GM21360 (cell line): ENCODE data around the gene CSF1.
"Not testable (repeated sequence)": the region's sequence is repeated elsewhere in the genome, so short reads cannot be mapped to it uniquely, and the experiment has no call there.

Experiments
- ATAC-seq: cut with Tn5 transposase; IDR thresholded peaks from one replicate; pipeline ENCODE4 v1.9.1; 2021; ENCODE audit warnings: mild to moderate bottlenecking, moderate library complexity; ENCODE audit not compliant: unreplicated experiment

Gene CSF1, protein sequence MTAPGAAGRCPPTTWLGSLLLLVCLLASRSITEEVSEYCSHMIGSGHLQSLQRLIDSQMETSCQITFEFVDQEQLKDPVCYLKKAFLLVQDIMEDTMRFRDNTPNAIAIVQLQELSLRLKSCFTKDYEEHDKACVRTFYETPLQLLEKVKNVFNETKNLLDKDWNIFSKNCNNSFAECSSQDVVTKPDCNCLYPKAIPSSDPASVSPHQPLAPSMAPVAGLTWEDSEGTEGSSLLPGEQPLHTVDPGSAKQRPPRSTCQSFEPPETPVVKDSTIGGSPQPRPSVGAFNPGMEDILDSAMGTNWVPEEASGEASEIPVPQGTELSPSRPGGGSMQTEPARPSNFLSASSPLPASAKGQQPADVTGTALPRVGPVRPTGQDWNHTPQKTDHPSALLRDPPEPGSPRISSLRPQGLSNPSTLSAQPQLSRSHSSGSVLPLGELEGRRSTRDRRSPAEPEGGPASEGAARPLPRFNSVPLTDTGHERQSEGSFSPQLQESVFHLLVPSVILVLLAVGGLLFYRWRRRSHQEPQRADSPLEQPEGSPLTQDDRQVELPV

DNA sequence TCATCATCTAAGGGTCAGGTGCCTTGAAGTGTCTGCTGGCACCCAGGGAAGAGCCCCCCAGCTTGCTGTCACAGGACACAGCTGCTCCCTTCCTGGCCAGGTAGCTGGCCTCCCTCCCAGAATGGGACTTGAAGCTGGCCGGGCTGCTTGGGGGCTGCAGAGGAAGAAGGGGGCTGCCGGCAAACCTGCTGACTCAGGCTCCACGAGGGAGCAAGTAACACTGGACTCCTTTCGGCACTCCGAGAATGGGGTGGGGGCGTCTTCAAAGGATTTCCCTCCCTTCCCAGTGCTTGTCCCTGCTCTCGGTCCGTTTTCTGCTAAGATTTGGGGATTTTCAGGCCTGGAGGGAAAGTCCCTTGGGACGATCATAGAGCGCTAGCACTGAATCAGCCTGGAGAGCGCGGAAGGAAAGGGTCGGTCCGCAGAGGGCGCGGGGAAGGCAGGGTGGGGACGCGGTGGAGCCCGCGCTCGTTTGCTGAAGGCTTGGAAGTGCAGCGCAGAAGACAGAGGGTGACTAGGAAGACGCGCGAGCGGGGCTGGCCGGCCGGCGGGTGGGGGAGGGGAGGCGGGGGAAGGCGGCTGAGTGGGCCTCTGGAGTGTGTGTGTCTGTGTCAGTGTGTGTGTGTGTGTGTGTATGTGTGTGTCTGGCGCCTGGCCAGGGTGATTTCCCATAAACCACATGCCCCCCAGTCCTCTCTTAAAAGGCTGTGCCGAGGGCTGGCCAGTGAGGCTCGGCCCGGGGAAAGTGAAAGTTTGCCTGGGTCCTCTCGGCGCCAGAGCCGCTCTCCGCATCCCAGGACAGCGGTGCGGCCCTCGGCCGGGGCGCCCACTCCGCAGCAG, at the start of gene CSF1:
CSF1 (plus strand) TSS at position 727 of the 840 bp plus-strand sequence. CDS start 175 bp downstream, outside the sequence.
- ATAC-seq, result no peak

DNA sequence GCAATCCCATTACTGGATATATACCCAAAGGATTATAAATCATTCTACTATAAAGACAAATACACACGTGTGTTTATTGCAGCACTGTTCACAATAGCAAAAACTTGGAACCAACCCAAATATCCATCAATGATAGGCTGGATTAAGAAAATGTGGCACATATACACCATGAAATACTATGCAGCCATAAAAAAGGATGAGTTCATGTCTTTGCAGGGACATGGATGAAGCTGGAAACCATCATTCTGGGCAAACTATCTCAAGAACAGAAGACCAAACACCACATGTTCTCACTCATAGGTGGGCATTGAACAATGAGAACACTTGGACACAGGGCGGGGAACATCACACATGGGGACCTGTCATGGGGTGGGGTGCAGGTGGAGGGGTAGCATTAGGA, 49.0 kb upstream of the CSF1 start:
- not testable (repeated sequence) for ATAC-seq

DNA sequence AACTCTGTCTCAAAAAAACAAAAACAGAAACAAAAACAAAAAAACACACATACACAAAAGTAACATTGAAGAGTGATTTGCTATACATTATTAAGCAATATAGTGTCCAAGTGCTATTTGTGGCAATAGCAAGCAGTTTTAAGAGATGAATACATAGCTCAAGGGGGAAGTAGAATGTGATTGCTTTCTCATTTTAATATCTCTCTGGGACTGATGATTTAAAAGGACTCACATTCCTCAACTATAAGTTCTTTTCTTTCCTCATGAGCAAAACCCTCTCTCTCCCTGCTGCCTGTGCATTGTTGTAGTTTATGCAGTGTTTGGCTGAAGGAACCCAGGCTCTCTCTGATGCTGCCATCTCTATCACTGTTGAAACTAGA, 47.0 kb upstream of the CSF1 start:
- ATAC-seq, result no peak

DNA sequence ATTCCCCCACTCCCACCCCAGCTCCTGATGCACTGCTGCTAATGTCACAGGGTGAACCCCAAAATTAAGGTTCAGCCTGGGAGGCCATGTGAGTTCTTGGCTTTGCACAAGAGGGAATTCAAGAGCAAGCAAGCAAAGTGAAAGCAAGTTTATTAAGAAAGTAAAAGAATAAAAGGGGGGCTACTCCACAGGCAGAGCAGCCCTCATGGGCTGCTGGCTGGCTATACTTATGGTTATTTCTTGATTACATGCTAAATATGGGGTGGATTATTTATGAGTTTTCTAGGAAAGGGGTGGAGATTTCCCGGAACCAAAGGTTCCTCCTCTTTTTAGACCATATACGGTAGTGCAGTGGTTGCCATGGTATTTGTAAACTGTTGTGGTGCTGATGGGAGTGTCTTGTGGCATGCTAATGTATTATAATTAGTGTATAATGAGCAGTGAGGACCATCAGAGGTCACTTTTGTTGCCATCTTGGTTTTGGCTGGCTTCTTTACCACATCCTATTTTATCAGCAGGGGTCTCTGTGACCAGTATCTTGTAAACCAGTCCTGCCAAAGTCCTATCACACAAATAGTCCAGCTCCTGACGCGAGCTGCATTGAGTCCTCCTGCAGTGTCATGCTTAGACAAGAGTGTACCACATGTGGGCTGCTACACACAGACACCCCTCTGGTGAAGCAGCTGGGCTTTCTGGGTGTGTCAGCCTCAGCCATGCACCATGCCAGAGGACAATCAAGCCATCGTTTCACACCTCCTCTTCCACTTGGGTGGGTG, 46.4 kb upstream of the CSF1 start:
- no peak for ATAC-seq

DNA sequence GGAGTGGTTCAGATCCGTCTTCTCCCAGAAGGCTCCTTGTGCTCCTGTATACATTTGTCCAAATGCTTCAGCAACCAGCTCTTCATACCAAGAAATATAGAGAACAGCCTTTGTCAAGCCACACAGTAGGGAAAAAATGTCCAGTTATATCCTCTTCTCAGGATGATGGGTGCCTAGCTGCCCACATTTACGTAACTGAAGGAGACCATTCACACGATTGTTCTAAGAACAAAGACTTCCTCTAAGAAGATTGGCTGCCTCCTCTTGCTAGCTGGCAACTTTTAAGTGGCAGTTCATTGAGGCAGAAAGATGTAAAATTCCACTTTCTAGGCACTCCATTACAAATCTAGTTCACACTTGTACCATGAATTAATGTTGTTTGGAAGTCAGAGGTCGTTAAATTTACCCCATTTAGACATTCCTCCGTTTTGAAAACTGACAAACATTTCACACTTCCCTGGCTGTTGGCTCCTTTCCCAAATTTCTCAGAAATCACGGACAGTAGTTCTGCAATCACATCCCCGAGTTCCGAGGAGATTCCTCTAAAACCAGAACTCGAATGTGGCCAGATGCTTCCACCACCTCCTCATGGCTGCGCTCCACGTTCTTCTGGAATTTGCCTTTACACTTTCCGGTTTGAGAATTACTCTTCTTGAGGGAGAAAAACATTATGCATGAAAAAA, 45.6 kb upstream of the CSF1 start:
- ATAC-seq, result no peak

DNA sequence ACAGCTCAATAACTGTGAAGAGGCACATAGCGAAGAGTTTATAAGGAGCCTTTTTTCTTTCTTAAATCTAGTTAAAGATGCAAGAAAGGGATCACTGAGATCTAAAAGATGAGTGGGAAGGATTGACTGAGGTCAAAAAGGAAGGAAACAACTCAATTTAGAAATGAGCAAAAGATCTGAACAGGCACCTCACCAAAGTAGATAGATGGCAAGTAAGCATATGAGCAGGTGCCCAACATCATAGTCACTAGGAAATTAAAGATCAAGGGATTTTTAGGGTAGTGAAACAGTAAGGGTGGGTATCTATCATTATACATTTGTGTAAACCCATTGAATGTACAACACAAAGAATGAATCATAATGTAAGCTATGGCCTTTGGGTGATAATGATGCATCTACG, 44.6 kb upstream of the CSF1 start:
- no peak for ATAC-seq

DNA sequence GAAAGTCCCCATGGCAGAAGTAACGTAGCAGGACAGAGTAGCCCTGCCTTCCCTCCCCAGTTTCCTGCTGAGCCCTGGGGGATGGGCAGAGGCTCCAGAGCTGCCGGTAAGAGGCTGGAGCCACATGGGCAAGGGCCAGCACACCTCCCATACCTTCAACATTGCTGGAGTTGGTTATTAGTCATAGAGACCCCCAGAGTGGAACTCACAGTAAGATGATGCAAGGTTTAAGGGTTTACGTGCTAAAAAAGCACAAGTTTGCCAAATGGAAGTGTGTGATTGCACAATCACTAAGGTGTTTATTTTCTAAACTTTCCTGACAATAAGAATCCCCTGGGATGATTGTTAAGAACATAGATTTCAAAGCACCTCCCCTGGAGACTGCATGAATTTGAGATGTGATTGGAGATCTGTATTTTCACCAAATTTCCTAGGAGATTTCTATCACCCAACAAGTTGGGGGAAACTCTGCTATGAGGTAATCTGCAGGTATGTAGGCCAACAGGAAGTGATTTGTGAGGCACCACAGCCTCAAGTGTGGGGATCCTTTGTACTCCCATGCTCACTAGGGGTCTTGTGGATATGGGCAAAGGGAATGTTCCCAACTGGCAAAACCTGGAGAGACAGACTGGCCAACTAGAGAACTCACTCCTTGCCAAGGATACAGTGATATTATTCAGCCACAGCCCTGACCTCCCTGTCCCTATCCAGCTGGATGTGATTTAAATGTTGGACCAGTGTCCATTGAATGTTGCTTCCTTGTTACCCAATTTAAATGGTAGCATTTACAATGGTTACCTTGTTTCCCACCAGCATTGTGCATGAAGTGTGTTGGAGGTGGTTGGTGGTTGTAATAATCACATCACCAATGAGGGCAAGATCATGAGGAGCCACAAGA, 37.1 kb upstream of the CSF1 start:
- ATAC-seq, result no peak

DNA sequence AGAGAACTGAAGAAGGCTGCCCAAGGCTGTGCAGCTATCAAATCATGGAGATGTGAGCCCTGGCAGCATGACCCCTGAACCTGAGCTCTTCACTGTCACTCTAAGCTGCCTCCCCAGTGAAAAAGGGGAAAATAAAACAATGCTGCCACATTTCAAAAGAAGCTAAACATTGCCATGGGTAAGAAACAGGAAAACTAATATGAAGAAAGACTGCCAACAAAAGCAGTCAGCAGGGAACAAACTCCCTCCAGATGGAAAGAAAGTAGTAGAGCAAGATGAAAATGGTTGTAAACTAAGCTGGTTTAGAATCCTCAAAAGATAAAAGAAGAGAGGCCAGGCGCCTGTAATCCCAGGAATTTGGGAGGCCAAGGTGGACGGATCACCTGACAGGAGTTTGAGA, 36.2 kb upstream of the CSF1 start:
- no peak for ATAC-seq

DNA sequence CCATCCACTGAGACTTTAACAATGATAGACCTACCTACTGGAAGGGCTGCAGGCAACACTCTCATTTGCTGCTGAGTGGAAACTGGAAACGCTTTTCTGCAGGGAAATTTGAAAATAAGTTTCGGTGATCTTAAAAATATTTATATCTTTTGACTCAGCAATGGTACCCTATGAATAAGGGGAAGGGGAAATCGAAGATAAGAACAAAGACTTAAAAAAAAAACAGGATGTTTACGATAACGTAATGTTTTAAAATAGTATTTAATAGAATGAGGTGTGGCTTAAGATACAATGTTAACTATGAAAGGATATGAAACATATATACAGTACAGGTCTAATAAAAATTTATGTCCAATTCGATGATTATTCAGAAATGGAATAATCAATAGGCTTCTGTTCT, 34.8 kb upstream of the CSF1 start:
- no peak for ATAC-seq

DNA sequence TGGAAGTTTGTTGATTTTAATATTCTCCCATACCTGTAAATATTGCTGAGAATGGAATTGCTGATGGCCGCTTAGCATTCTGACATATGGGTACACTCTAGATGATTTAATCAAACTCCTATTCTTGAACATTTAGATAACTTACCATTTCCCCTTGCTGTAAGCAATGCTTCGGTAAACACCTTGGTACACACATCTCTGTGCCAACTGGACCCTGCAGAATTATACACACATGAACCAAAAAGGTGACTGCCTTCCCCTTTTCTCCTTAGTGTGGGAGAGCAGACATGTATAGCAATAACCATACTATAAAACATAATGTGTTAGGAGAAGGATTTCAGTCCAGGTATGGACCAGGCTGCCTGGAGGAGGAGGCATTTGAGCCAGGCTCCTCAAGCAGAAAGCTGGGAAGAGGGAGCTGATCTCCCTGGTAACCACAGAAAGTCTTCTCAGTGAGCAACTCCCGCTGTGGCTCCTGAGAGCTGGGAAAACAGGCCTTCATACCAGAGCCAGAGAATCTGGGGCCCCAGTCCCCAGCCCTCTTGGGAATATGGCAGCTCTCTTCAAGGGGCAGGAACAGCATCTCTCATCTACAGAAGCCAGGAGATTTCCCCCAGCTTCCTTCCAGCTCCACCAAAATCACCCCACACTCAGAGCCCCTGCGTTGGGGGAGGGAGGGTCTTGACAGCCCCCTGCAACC, 33.9 kb upstream of the CSF1 start:
- ATAC-seq, result no peak

DNA sequence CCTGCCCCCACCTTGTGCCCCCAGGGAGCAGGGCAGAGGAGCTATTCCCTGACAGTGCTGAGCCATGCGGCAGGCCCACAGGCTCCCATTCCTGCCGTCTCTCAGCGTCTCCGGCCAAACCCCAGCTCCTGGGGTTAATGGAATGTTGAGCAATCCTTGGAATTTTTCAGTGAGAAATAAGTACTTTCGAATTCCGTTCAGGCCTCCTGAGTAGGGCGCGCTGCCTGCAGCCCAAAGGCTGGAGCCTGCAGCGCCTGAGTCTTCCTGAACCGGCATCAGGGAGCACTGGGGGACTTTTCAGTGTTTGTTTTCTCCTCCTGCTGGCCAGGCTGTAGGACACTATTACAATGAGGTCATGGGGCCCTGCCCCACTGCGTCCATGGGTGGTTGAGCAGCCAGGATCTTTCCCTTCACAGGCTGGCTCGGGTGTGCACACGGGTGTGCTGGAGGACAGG, 33.3 kb upstream of the CSF1 start:
- no peak for ATAC-seq

DNA sequence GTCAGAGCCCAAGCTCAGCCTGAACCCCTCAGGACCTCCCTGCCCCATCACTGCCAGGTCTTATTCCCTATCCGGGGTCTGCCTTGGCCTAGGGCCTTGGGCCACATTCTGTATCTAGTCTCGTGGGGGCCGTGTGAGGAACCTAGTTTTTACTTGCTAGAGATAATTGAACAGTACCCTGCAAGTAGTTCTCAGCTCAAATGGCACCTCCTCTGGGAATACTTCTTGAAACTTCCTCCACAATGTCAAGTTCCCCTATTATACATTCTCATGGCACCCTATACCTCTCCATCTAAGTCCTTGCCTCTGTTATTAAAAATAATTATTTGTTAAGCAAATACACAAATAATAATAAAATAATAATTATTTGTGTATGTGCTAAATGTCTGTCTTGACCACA, 32.9 kb upstream of the CSF1 start:
- no peak for ATAC-seq

DNA sequence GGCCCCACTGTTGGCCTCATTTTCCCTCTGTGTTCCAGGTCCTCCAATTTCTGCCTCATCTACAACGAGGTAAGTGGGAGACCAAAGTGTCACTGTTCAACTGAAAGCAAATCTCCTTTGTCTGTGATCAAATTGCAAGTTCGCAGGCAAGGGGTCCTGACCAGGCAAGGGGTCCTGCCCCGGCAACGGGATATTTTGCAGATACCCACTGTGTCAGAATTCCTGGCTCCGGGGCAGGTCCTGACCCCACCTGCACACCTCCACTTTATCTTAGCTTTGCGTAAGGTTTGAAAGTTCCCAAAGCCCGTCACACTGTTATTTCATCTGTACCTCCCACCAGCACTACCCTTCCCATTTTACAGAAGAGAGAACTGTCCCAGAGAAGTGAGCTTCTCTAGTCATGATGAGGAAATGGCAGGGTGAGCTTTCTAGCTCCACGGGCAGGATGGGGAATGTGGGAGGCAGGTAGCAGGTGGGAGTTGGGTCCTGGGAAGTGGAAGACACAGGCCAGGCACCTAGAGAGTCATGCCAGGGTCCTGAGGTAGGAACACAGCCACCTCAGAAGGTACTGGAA, 32.0 kb upstream of the CSF1 start:
- no peak for ATAC-seq

DNA sequence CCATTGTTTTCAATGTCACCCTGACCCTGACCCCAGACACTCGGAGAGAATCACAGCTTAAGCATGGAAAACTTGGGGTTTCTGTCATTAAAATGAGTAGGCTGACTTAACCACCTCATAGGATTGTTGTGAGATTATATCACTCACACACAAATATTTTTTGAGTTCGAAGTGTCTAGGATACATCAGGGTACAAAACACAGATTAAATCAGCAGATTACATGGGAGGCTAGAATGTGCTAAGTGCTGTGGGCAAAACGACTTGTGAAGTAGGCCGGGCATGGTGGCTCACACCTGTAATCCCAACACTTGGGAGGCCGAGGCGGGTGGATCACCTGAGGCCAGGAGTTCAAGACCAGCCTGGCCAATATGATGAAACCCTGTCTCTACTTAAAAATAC, 31.3 kb upstream of the CSF1 start:
- not testable (repeated sequence) for ATAC-seq

DNA sequence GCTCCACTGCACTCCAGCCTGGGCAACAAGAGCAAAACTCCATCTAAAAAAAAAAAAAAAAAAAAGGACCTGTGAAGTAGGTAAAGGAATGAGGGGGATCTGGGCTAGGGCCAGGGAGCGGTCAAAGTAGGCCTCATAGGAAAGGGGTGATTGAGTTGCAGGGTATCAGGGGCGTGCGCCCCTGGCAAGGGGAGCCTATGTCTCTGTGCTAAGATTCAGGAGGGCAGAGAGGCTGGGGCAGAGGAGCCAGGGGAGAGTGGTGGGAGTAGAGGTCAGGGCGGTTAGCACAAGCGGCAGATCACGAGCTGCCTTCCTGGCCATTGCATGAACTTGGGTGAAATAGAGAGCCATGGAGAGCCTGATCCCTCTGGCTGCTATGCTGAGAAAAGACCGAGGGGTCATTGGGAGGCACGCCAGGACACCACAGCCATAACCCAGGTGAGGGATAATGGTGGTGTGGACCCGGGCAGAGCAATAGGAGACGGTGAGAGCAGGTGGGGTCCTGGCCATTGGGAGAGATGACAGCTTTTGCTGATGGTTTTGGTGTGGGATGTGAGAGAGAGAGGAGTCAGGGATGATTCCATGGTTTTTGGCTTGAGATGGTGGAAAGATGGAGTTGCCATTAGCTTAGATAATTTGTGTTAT, 30.6 kb upstream of the CSF1 start:
- no peak for ATAC-seq

DNA sequence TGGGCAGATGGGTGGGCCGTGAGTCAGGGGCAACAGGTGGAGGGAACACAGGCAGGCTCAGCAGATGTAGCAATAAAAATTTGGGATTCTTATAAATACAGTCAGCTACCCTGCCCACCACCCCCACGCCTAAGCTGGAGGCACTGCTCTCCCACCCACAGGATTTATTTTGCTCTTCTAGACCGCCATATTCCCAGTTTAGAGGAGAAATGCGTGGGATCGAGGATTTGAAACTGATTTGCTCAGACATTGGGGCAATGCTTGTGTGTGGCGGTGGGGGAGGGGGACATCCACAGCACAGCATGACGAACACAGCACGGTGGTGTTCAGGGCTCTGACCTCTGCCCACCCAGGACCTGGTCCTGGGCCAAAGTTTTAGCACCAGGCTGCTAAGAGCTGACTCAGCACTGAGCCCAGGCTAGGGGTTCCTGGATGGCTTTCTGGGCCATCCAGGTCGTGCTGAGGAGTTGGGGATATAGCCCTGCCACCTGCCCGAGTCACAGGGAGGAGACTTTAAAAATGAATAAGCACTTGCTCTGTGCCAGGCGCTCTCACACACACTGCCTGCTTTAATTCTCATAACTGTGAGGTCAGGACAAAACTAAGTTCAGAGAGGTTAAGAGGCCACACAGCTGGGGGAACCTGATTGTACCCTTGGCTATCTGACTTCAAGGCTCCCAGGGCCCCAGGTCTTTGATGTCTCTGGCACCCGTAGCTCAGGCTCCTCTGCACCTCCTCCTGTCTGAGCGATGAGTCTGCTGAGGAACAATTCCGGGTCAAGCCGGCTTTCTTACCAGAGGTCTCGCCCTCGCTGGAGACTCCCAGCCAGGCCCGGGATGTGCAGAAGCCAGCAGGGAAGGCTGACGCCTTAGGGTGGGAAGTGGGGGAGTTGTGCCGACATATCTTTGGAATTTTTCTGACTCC, 29.4 kb upstream of the CSF1 start:
- ATAC-seq, result no peak

DNA sequence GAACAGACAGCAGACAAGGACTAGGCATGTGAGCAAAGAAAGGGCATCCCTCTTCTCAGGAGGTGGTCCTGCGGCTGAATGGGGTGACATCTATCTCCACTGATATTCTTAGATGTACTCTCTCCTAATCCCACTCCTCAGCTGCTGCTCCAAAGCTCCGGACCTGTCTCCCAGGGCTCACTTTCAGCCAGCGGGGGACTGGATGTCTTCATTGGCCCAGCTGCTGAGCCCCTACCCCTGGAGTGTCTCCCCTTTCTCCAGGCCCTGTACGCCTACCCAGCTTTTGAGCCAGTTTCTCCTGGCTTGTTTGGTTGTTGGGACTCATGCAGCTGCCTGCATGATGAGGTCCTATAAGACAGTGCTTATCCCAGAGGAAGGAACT, 28.8 kb upstream of the CSF1 start:
- no peak for ATAC-seq
